OCI-LY7 (cell line): Measurements from ENCODE around the gene NEURL2.

Experiments used
- CTCF ChIP-seq: fragments of 200-600 bp; sonication (generic); conservative IDR thresholded peaks from 2 replicates; pipeline ENCODE4 v1.5.1; 2014; ENCODE audit warnings: mild to moderate bottlenecking, antibody characterized with exemption, low read length, moderate library complexity, mixed read lengths
- EZH2phosphoT487 ChIP-seq: fragments of 200-600 bp; sonication (generic); IDR thresholded peaks from 2 replicates; pipeline ENCODE4 v1.6.1; 2018; ENCODE audit warnings: low read depth, borderline replicate concordance, mild to moderate bottlenecking, mixed run types, antibody characterized with exemption, low read length, moderate library complexity, mixed read lengths

GRCh38 chr20:45934586-45935415 is 43.8 kb upstream of the NEURL2 start, which contains the start of gene PCIF1:
- TF ChIP-seq CTCF (no peak), EZH2phosphoT487 (no peak)
